Measurements from ENCODE around the gene ZNF521.

The ZNF521 gene

DNA sequence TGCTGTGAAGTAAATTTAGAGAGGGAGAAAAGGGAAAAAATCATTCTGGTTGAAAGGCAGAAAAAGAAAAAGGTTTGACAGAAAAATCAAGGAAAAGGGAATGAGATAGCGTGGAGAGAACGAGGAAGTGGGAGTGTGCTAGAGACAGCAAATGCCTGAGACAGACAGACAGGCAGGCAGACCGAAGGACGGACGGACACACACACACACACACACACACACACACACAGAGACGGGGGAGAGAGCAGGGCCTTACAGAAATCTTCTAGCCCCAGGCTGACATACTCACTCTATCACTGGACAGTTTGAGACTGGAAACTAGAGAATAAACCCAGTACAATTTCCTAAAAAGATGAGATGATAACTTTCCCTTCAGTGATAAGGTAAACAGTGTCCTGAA, 238.4 kb downstream of the ZNF521 start:
- peak in 1 of 3 donors; percentile 21 for DNase-seq

DNA sequence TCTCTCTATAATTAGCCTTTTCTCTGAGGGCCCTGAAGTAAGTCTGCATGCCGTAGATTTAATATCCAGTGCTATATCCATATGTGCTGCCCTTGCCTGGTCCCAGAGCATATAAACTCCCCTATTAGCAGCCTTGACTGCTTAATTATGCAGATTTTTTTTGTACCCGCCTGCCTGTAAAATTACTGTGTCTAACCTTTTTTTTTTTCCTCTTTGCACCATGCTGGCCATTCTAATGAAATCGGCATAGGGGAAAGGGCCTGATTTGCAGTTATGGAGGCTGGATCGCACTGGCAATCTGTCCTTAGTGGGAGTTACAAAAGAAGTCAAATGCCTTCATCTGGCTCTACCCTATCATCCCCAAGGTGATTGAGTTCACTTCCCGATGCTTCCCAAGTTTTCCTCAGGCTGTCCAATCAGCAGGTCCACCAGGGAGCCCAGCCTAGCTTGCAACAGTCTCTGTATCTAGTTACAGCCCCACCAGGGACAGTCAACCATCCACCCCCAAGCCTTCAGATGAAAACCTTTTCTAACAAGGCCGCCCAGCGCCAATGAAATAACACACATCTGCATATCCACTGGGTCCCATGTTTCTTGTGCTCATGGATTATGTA, 239.0 kb downstream of the ZNF521 start:
- DNase-seq, result no peak

DNA sequence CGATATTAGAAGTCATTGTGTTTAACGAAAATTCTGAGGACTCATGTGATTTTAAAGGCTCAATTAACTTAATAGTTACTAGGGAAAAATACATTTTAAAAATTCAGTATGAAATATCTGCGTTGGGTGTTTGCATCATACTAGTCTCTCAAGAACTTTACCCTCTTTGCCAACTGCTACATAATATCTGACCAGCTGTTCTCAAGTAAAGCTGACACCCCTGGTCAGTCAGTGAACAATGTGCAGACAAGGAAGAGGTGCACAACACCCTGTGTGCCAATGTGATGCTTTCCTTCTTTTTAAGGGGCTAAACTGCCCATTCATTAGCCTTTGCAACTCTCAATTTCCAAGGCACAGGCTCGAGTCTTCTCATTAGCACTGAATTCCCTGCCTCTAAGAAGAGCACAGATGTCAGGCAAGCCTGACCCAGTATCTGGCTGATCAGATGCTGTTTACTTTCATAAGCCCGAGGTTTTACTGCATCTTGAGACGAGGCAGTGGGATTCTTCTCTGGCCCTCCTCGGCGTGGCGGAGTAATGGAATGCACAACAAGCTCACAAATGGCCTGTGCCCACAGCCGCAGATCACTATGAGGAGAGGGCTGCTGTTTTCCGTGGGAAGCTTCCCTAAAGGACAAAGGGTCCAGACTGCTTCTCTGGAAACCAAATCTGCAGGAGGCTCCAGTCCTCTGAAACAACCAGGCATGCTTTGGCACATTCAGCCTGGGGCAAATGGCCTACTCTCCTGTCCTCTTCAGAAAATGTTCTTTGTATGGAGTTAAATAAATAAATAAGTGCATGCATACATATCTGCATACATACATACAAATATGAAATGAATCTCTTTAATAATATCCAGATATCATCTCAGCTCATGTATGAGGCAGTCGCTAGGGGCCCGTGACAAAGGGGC, 240.3 kb downstream of the ZNF521 start:
- DNase-seq, result no peak

DNA sequence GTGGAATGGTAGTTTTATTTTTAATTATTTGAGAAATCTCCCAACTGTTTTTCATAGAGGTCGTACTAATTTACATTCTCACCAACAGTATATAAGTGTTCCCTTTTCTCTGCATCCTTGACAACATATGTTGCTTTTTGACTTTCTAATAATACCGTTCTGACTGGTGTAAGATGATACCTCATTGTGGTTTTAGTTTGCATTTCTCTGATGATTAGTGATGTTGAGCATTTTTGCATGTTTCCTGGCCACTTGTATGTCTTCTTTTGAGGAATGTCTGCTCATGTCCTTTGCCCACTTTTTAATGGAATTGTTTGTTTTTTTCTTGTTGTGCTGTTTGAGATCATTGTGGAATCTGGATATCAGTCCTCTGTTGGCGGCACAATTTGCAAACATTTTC, 242.5 kb downstream of the ZNF521 start:
- DNase-seq, result no peak

DNA sequence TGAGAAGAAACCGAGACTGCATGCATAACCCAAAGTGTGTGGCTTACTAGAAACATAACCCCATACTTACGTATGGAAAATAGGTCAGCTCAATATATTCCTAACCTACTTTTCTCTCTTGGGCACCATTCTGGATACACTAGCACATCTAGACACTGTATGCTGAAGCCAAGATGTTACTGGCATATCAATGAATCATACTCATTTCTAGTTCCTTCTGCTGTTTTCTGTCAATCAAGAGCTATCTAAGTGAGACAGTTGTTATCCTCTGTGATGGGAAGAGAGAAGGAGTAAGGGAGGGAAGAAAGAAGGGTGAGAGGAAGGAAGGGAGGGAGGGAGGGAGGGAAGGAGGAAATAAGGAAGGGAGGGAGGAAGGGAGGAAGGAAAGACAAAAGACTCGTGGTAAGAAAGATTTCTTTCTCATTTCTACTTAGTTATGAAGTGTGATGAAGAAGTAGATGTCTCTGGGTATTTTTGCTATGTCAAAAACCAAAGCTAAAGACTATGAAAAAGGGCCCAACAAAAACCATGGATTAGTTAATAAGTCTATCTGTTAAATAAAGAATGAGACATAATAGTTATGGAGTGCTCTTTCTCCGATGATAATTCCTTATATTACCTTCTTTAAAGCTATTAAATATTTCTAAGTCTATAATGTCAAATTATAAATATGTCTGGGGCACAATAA, 248.4 kb downstream of the ZNF521 start:
- DNase-seq, result no peak

DNA sequence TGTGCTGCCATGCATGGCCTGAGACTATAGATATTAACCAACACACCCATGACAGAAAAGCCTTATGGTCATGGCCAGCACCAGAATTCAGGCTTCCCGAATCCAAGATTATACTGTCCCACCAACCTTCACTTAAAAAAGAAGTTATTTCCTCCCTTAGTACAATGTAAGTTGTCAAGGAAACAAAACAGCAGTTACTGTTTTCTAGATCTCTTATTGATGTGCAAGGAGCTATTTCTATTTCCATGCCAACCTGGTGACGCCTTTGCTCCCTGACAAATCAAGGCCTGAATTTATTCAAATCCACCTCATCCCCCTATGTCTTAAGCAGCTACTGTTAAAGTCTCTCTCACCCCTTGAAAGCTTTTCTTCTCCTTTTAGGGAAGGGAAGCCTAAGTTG, 249.3 kb downstream of the ZNF521 start:
- DNase-seq, result no peak

DNA sequence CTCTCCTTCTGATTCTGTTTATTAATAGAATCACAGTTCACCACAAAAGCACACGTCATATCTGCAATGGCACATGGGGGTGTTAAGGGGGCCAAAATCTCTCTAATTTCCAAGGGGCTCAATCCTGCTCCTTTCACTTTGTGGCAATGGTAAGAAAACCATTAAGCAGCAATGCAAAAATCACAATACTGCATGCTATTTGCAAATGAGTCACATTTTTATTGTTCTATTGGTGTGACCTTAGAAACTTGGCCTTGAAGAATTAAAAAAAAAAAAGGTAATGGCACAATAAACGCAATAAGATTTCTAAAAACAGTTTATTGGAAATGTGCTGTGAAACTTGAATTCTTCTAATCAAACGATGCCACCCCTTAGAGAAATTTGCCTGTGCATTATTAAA, 251.5 kb downstream of the ZNF521 start:
- no peak for DNase-seq

DNA sequence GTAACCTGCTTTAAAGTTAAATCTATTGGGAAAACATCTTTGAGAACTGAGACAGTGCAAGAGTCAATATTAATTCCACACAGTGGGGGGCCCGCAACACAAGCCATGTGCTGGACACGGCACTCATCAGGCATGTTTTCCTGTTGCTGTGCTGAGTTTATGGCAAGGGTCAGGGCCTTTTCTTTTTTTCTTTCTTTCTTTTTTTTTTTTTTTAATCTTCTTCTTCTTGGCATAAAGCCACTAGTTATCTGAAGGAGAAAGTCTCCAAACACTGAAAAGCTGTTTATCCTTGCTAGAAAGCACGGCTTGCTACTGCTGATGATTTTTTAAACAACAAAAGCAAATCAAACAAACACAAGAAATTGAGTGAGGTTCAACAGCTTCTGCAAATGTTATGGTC, 252.1 kb downstream of the ZNF521 start:
- no peak for DNase-seq

DNA sequence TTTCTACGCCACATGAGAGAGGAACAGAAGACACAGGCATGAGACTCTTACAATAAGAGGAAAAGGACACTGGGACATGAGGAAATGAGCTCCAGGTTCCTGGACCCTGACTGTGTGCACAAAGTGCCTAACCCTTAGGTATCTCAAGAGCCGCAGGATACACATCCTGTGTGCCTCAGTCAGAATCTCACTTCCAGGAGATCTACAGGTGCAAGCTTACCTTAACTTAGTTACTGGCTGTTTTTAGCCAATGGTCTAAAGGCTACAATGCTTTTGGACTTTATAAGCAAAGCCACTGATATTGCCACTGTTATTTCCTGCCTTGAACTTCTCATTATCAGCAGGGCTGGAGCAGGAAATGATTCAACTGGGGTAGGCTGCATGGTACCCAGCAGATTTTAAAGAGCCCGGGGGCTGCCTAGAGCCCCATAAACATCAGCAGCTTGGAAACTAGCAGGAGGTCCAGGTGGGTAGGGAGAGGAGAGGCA, 254.4 kb downstream of the ZNF521 start:
- DNase-seq, result peak in 1 of 3 donors; percentile 1

DNA sequence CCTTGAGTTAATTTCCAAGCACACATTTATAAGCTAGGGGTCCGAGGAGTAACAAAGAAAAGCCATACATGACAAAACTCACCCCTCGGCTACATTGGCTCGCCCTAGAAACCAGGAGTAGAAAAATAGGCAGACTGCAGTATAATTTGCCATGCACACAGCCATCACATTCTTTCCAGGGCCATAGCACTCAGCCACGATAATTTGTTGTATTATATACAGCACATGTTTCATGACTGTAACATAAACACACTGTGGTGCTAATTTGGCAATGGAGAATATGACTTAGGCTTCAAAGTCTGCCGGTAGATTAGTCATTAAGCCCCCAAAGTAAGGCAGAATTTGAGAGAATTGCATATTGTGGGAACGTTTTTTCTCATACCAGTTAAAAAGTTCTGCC, 254.9 kb downstream of the ZNF521 start:
- DNase-seq, result no peak

DNA sequence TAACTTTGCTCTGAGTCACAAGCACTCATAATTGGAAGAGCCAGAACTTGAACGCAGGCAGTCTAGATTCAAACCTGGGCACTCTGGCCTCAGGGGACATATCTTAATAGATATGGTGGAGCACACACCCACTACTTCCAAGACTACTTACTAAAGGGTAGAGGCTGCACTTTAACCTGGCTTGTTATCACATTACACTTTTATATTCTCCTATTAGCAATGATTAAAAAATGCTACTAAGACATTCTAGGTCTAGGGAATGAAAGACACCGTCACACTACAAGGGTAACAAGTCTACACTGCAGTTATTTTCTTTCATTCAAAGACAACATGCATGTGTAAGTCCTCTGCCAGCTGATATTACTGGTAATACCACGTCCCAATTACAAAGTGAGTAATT, 258.8 kb downstream of the ZNF521 start:
- DNase-seq, result no peak

DNA sequence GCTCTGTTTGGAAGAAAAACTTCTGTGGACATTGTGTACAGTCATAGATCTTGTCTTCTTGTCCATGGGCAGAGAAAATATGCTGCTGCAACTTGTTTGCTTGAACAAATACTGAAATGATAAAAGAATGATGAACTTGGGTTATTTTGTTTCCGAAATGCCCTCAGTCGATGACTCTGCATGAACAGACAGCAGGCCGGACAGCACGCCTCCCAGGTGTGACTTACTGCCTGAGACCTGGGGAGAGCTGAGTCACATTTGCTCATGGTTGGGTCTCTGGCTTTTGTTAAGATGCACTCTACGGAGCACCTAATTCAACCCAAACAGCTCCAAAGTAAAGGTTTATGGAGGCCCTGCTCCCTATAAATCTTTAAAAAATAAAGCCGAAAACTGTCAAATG, 262.5 kb downstream of the ZNF521 start:
- no peak for DNase-seq

DNA sequence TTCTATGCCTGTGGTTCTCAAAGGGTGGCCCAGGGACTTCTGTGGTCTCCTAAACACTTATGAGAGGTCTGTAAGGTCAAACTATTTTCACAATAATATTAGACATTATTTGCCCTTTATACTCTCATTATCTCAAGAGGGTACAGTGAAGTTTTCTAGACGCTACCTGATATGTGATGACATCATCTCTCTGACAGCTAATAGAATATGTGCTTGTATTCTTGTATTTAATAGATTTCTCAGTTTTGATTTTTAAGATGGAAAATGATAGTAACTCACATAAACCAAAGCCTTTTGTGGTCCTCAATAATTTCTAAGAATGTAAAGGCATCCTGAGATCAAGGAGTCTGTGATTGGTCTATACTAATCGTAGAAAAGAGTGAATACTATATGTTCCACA, 265.1 kb downstream of the ZNF521 start:
- DNase-seq, result no peak

DNA sequence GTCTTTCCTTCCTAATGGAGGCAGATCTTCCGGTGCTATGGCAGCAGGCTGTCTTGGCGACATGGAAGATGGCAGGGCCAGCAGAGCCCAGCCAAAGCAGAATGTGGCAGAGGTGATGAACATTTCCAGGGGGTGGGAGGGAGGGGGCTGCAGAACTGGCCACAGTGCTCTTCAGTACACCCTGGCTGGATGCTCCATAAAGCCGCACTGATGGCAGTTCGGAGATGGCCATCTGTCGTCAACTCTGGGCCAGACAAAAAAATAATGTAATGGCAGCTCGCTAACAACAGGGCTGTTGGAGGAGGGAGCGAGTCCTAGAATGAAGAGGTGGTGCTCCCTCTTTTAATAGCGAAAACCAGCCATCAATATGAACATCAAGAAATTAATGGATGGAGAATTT, 271.0 kb downstream of the ZNF521 start:
- DNase-seq, result no peak

DNA sequence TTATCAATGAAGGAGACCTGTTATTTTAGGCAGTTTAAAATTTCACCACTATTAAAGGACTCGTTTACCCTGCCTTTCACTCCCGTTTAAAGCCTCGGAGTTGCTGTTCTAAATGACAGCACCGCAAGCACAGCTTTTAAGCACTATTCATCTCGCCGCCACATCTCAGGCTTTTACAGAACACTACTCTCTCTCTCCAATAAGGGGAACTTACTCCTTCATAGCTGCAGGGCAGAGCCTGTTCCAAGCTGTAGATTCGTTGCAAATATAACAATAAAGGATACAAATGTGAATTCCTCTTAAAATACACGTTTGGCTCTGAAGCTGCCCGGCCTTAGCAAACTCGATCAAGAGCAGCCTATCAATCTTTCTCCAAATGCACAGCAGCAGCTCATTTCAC, 271.8 kb downstream of the ZNF521 start:
- DNase-seq, result no peak

DNA sequence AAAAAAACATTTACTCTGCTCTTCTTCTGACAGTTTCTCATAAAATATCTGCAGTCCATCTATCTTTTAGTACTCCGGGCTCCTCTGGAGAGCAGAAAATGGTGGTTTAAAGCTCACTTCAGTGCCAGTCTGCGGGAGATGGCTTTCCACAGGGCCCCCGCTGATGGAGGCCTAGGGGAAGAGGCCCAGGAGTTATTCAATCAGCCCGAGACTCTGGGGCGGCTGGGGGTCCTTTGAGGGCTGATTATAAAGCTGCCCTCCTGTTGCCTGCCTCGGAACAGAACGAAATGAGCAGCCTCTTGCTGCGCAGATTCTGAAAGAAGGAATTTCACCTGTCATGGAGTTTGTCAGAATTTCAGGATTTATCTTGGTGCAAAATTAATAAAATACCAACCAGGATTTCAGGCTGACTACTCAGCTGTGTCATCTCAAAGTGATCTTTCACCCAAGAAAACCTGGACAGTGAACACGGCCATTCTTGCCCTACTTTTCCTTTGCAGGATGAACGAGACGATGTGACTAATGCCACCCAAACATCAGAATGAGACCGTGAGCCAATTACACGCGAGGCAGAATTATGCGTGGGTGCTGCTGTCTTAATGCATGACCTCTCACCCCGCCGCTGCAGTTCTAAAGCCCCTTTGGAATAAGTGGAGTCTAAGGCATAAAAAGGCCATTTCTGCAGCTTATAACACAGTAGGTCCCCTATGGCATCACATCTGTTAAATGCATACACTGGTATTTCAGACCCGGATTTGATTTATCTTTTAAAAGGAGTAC, 273.8 kb downstream of the ZNF521 start:
- no peak for DNase-seq

DNA sequence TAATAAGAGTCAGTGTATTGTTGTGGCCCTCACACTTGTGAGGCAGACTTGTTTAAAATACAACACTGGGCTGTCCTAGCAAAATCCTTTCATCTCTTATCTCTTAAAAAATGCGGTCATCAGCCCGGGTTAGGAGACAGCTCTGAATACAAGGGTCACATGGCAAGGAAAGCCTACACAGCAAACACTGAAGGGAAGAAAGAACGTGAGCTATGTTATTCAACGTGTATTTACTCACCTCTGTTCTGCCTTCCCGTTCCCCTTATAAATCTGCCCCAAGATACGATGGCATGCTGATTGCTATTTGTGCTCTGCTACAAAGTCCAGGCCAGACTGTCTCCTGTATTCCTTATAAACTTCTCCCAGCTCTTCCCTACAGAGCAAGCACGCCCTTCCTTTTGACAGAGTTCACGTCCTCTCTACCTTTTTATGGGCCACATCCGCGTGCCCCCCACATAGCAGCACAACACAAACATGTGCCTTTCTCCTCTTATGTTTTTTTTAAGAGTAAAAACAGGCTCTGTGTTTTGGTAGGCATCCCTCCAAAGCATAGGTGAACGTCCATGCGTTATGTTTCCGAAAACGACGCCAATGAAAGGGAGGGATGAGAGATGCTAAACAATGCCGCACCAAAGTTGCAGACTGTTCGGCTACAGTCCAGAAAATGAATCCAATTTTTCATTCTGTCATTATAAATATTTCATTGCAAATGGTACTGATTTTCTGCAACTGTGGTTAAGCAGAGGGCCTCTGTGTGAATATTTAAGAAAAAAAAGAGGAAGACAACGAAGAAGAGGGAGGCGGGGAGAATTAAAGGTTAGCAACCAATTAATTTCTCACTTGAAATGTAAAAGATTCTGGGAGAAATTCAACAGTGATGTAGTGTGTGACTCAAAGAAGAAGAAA, 274.7 kb downstream of the ZNF521 start:
- DNase-seq, result no peak

DNA sequence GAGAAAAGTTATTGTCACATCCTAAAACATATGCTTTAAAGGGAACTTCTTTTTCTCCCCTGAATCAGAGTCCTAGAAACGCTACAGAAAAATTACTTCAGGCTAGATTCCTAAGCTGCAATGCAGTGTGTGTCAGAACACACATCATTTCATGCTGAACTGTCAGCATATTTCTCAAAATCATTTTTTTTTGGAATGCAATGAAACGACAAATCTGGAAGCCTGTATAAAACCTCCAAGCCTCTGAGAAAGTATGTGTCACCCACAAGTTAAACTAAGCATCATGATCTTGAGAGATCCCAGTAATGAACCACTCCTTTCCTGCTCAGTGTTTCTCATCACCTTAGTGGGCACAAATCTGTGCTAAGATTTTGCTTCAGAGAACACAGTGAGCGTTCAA, 276.2 kb downstream of the ZNF521 start:
- DNase-seq, result no peak

DNA sequence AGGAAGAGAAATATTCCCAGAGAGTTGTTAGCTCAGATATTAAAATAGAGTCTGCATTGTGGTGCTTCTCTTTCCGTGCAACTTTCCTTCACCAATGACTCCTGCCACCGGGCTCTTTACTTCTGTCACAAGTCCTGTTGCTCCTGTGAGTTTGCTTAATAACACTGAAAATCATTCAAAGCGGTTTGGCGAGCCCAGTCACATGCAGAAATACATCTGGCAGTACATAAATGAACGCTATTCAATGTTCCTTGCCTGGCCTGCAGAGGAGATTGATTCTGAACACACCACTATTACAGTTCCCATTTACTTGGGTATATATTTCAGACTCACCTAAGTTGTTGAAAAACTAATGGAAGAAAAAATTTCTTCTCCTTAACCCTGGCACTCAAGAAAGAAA, 276.6 kb downstream of the ZNF521 start:
- no peak for DNase-seq

DNA sequence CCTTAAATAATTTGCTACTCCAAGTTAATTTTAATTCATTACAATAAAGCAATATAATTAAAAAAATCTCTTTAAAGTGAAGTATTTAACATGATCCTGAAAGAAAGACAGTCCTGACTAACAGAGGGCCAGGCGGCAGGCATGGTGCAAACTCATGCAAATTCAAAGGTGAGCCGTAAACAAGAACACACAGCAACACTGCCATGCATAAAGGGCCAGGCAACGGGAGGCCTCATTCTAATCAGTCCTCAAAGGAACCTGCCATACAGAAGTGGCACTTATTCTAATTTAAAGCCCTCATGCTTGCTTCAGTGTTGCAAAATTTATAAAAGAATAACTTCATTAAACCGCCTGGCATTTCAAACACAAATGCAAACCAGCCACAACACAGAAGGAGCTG, 277.0 kb downstream of the ZNF521 start:
- no peak for DNase-seq

DNA sequence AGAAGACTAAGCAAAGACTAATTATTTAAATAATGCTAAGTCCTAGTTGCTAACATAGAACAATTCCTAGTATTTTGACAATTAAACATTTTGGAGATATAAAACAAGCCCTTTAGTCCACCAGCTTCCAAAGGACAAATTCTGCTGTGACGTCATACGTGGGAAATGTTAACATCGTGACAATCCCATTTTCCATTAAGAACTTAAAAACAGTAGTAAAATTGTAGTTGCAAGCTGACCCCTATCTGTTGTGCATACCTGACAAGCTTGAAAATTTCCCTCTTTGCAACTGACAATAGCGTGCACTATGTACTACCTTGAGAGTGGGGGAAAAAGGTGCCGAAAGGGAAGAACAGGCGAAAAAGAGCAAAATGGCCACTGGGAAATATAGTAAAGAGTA, 279.8 kb downstream of the ZNF521 start:
- DNase-seq, result no peak

All from suppressor macrophage treated with lipopolysaccharide for 1 hour (primary cell).